DND-41 (cell line): Measurements from ENCODE around the gene PPP1R12A.
A peak's percentile ranks its signal among the peaks of the same experiment; 100 is the strongest.

Experiments
- ATAC-seq: fragments of 200-7000 bp; cut with Tn5 transposase; 3 replicates; pipeline ENCODE4 v1.9.1; 2021; ENCODE audit warnings: low read depth; ENCODE audit not compliant: insufficient read depth
- DNase-seq: peaks from one replicate; pipeline ENCODE4 v3.0.0-alpha.2; 2020
- H2AFZ ChIP-seq: 2 replicates; pipeline ENCODE4 v1.6.0; 2012; ENCODE audit warnings: low read depth, low read length
- H3K27ac ChIP-seq: 2 replicates; pipeline ENCODE4 v1.5.1; 2012; ENCODE audit warnings: low read length, inconsistent platforms
- H3K27me3 ChIP-seq: fragments of 200-600 bp; sonication (generic); 2 replicates; pipeline ENCODE4 v1.6.0; 2012; ENCODE audit warnings: low read length, mild to moderate bottlenecking, inconsistent platforms; ENCODE audit not compliant: insufficient read depth, poor library complexity
- H3K36me3 ChIP-seq: 2 replicates; pipeline ENCODE4 v1.5.1; 2012; ENCODE audit warnings: low read length, inconsistent platforms; ENCODE audit not compliant: insufficient read depth
- H3K4me1 ChIP-seq: 2 replicates; pipeline ENCODE4 v1.5.1; 2012; ENCODE audit warnings: mild to moderate bottlenecking, low read length; ENCODE audit not compliant: insufficient read depth
- H3K4me2 ChIP-seq: 2 replicates; pipeline ENCODE4 v1.6.0; 2012; ENCODE audit warnings: mild to moderate bottlenecking, moderate library complexity, low read length, inconsistent platforms; ENCODE audit not compliant: insufficient read depth
- H3K4me3 ChIP-seq, 2 experiments: fragments of 200-600 bp in 1 of 2; shearing (Covaris generic) in 1 of 2; 2 replicates each; pipeline ENCODE4 v1.5.1; 2012 to 2016; ENCODE audit warnings: inconsistent platforms in 2 of 2, low read length in 2 of 2, mild to moderate bottlenecking in 2 of 2, low read depth in 1 of 2, moderate library complexity in 1 of 2
- H3K79me2 ChIP-seq: 2 replicates; pipeline ENCODE4 v1.6.0; 2012; ENCODE audit warnings: low read length, inconsistent platforms; ENCODE audit not compliant: insufficient read depth
- H3K9ac ChIP-seq: 2 replicates; pipeline ENCODE4 v1.6.0; 2012; ENCODE audit warnings: low read depth, mild to moderate bottlenecking, inconsistent platforms, low read length, moderate library complexity
- H3K9me3 ChIP-seq: 2 replicates; pipeline ENCODE4 v1.5.1; 2012; ENCODE audit warnings: low read length, moderate library complexity, mild to moderate bottlenecking, inconsistent platforms; ENCODE audit not compliant: insufficient read depth, severe bottlenecking
- H4K20me1 ChIP-seq: 2 replicates; pipeline ENCODE4 v1.6.0; 2012; ENCODE audit warnings: low read length; ENCODE audit not compliant: insufficient read depth
- EZH2 ChIP-seq: IDR thresholded peaks from 3 replicates; pipeline ENCODE4 v1.6.1; 2012; ENCODE audit warnings: borderline replicate concordance, low read depth, mild to moderate bottlenecking, moderate library complexity, low read length, inconsistent platforms; ENCODE audit not compliant: severe bottlenecking
- TF ChIP-seq, protein P1 (sequence below): IDR thresholded peaks from 2 replicates; pipeline ENCODE4 v1.5.1; 2012; ENCODE audit warnings: borderline replicate concordance, low read length, moderate library complexity, mild to moderate bottlenecking; ENCODE audit not compliant: poor library complexity, severe bottlenecking; ENCODE audit errors: extremely low read depth

PPP1R12A gene

DNA sequence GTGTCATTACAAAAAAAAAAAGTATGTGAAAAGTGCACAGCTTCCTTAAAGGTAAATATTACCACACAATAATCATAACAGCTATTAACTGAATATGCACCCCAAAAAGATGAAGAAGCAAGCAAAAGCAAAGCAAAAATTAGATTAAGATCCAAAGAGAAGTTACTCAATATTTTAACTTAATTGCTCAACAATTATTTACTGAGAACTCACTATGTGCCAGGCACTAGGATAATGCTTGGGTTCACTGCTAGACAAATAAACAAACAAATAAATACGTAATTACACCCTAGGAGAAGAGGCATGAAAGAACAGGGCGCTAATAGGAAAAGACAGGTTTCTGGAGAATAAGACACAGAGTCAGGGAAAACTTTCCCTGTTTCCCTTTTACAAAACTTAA, 33.4 kb downstream of the PPP1R12A start:
- H3K27ac ChIP-seq = no peak overlapping the region
- H3K27me3 ChIP-seq = no peaks in the 10 kb centered on the region
- H3K4me3 ChIP-seq = no peak overlapping the region
- DNase-seq (no peak), ATAC-seq (no peak)
- no peak overlapping the region for H3K4me2 ChIP-seq
- H3K79me2 ChIP-seq = peaks cover 98% of the 10 kb centered on the region
- peaks cover 87% of the 10 kb centered on the region for H4K20me1 ChIP-seq
- no peak overlapping the region for H3K9ac ChIP-seq
- no peaks in the 10 kb centered on the region; the same call in 1 of the 2 replicates for H3K36me3 ChIP-seq
- H2AFZ ChIP-seq = no peak overlapping the region
- no peaks in the 10 kb centered on the region for H3K4me1 ChIP-seq
- TF ChIP-seq, protein P1, sequence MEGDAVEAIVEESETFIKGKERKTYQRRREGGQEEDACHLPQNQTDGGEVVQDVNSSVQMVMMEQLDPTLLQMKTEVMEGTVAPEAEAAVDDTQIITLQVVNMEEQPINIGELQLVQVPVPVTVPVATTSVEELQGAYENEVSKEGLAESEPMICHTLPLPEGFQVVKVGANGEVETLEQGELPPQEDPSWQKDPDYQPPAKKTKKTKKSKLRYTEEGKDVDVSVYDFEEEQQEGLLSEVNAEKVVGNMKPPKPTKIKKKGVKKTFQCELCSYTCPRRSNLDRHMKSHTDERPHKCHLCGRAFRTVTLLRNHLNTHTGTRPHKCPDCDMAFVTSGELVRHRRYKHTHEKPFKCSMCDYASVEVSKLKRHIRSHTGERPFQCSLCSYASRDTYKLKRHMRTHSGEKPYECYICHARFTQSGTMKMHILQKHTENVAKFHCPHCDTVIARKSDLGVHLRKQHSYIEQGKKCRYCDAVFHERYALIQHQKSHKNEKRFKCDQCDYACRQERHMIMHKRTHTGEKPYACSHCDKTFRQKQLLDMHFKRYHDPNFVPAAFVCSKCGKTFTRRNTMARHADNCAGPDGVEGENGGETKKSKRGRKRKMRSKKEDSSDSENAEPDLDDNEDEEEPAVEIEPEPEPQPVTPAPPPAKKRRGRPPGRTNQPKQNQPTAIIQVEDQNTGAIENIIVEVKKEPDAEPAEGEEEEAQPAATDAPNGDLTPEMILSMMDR = no peak
- no peak for TF ChIP-seq EZH2
- no peaks in the 10 kb centered on the region for H3K9me3 ChIP-seq

DNA sequence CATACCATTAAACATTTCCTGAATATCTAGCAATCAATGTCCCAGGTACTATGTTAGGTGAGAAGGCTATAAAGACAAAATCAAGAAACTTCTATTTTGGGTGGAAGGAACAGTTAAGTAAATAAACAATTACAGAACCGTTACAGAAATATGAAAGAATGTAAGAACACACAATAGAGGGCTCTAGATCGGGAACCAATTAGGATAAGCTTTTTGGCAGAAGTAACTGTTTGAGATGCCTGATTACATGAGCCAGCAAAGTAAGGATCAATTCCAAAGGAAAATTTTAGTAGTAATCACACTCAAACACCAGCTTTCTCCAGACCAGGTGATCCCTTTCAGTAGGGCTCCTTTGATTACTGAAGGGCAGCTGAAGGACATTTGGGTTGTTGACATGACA, 33.9 kb downstream of the PPP1R12A start:
- Histone ChIP-seq H3K4me1 (no peaks in the 10 kb centered on the region), H3K4me3 (no peak overlapping the region), H3K9ac (no peak overlapping the region), H3K9me3 (no peaks in the 10 kb centered on the region), H3K79me2 (peaks cover 98% of the 10 kb centered on the region), H3K27ac (no peak overlapping the region), H3K27me3 (no peaks in the 10 kb centered on the region), H3K36me3 (no peaks in the 10 kb centered on the region; the same call in 1 of the 2 replicates), H4K20me1 (peaks cover 88% of the 10 kb centered on the region), H2AFZ (no peak overlapping the region), H3K4me2 (no peak overlapping the region)
- no peak for TF ChIP-seq EZH2
- TF ChIP-seq, protein P1 = no peak
- no peak for DNase-seq
- no peak for ATAC-seq

DNA sequence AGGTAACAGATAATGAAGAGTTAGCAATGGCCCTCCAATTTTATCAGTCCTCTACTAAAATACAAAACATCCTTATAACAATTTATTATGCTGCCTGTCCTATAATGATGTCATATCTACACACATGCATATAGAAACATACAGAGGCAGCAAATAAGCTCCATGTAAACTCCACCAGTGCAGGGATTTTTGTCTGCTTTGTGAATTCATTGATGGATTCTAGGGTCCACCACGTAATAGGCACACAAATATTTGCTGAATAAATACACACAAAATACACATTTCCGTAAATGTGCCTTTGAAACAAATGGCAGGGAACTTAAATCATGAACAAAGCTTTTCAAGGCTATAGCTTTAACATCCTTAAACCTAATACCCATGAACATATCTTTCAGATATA, 34.7 kb downstream of the PPP1R12A start:
- no peak for ATAC-seq
- Histone ChIP-seq H2AFZ (no peak overlapping the region), H3K27ac (no peak overlapping the region), H3K4me3 (no peak overlapping the region), H3K27me3 (no peaks in the 10 kb centered on the region), H3K4me2 (no peak overlapping the region), H3K79me2 (peaks cover 98% of the 10 kb centered on the region), H3K36me3 (no peaks in the 10 kb centered on the region; the same call in 1 of the 2 replicates), H3K4me1 (no peaks in the 10 kb centered on the region), H4K20me1 (peaks cover 88% of the 10 kb centered on the region), H3K9me3 (no peaks in the 10 kb centered on the region), H3K9ac (no peak overlapping the region)
- TF ChIP-seq, protein P1 = no peak
- no peak for TF ChIP-seq EZH2
- no peak for DNase-seq

DNA sequence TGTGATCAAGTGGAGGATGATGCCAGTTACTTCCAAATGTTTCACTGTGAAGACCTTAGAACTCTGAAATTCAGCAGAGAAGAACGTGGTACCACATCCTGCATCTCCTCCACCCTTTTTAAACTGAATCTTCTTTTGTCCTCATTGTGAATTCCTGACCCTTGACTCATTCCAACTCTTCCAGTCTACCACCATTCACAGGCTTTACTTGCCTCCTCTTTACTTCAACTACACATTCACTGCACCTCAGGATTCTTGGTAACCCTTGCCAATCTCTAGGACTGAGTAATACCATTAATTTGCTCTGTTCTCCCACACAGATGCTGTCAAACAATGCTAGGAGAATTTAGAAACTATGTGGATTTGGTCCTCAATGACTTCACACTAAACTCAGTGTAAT, 37.3 kb downstream of the PPP1R12A start:
- Histone ChIP-seq H3K4me2 (no peak overlapping the region), H3K79me2 (peaks cover 98% of the 10 kb centered on the region), H4K20me1 (peaks cover 76% of the 10 kb centered on the region), H3K9me3 (no peaks in the 10 kb centered on the region), H3K9ac (no peak overlapping the region), H3K27me3 (no peaks in the 10 kb centered on the region), H3K4me1 (no peaks in the 10 kb centered on the region), H3K36me3 (no peaks in the 10 kb centered on the region; the same call in 1 of the 2 replicates), H3K4me3 (no peak overlapping the region), H2AFZ (no peak overlapping the region), H3K27ac (no peak overlapping the region)
- DNase-seq (no peak), ATAC-seq (peak; percentile 44; the same call in 1 of the 3 replicates)
- TF ChIP-seq EZH2 = no peak
- TF ChIP-seq, protein P1 = no peak
